HG03565 (cell line): ENCODE results near the gene BEX3.

Experiments
- ATAC-seq: cut with Tn5 transposase; IDR thresholded peaks from one replicate; pipeline ENCODE4 v1.9.1; 2021; ENCODE audit warnings: mild to moderate bottlenecking, moderate library complexity; ENCODE audit not compliant: unreplicated experiment

Gene BEX3

DNA sequence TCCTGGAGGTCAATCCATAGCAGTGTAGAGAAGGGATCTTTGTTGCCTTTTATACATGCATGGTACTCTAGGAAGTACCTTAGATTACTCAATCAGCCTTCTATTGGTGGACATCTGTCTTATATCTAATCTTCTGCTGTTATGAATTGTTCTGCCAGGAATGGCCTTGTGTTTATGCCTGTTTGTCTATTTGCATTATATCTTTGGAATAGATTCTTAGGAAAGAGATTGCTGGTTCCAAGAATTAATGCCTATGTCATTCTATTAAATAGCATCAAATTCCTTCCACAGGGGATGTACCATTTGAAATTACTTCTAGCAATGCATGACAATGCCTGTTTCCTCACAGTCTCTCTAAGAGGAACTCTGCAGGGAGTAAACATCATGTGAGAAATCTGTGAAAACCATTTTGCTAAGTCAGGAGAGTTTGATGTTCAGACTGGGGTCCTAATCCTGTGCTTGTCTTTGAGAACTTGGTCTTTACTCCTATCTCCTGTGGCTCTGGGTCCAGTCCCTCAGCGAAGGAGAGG is 42.5 kb downstream of the BEX3 start:
- ATAC-seq: no peak

DNA sequence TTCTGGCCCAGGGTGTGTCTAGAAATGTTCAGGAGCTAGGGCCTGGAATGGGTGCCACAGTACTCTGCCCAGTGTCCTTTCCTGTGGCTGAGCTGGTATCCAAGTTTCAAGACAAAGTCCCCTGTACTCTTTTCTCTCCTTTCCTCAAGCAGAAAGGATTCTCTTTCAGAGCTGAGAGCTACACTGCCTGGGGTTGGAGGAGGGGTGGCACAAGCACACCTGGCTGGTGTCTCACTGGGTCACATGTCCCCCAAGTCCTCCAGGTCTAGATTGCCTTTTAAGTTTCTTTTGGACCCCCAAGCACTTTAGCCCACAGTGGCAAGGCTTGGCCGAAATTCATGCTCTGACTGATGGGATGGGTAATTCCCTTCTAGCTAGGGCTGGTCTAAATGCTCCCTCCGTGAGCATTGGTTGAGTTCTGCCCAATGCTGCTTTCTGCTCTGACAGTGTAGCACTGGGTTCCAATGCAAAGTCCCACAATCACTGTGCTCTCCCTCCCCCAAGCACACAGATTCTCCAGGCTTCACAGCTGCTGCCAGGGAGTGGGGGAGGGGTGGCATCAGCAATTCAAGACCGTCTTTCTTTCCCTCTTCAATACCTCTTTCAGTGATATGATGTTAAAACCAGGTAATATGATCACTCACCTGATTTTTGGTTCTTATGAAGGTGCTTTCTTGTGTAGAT is 47.8 kb downstream of the BEX3 start:
- ATAC-seq: no peak
